Adrenal gland (tissue), 5 donors: ENCODE data around the gene AUTS2.

Experiments
- POLR2A ChIP-seq, 2 donors: fragments of 450-650 bp; IDR thresholded peaks; one replicate each; pipeline ENCODE4 v1.6.1; 2017; ENCODE audit warnings: antibody characterized with exemption in 2 of 2, mild to moderate bottlenecking in 2 of 2, moderate library complexity in 1 of 2
- TF ChIP-seq, protein P1 (sequence below), 6 experiments: fragments of 450-650 bp in 4 of 6; fragments of 200-600 bp in 2 of 6; sonication (generic) in 1 of 6; IDR thresholded peaks; 1 replicate in 5 of 6; 2 replicates in 1 of 6; pipeline versions ENCODE4 v1.5.1 to v1.8.0; 2016 to 2021; ENCODE audit warnings: antibody characterized with exemption in 6 of 6, mild to moderate bottlenecking in 2 of 6, moderate library complexity in 1 of 6
- donor health status: DM: no; HTN: no; CAD: no.

DNA sequence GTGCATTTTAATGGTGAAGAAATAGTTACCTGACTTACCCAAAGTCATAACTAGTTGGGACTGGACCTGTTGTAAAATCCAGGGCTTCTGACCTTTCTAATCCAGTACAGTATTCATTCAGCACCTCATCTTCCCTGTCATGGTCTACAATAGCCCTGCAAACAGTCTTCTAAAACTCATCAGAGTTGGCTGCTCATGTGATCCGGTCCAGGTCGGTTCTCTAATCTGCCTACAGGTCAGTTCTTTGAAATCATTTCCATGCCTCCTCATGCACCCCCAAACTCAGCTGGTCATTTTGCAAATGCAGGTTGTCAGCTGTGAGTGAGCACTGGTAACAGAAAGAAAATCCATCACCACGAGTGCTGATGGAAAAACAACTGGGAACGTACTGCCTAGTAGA is 1082.0 kb downstream of the AUTS2 start:
- no peak for TF ChIP-seq POLR2A (IDR thresholded peaks at IDR 0.05)
- TF ChIP-seq, protein P1, sequence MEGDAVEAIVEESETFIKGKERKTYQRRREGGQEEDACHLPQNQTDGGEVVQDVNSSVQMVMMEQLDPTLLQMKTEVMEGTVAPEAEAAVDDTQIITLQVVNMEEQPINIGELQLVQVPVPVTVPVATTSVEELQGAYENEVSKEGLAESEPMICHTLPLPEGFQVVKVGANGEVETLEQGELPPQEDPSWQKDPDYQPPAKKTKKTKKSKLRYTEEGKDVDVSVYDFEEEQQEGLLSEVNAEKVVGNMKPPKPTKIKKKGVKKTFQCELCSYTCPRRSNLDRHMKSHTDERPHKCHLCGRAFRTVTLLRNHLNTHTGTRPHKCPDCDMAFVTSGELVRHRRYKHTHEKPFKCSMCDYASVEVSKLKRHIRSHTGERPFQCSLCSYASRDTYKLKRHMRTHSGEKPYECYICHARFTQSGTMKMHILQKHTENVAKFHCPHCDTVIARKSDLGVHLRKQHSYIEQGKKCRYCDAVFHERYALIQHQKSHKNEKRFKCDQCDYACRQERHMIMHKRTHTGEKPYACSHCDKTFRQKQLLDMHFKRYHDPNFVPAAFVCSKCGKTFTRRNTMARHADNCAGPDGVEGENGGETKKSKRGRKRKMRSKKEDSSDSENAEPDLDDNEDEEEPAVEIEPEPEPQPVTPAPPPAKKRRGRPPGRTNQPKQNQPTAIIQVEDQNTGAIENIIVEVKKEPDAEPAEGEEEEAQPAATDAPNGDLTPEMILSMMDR (IDR thresholded peaks at IDR 0.05) = no peak
